ENCODE data around the gene NPW.

The NPW gene

GRCh38 chr16:2053897-2054296 lies 34.3 kb downstream of the NPW start:
- no peak for DNase-seq (ENCODE audit: low read depth)

GRCh38 chr16:2054543-2055245 lies 35.1 kb downstream of the NPW start:
- no peak for DNase-seq (ENCODE audit: low read depth)

- DNase-seq (ENCODE audit: low read depth): no peak
These were observed 36.5 kb downstream of the NPW start for GRCh38 chr16:2056077-2056476.

GRCh38 chr16:2056681-2057407 lies 37.3 kb downstream of the NPW start:
- no peak for DNase-seq (ENCODE audit: low read depth)

- DNase-seq (ENCODE audit: low read depth): no peak
These were observed 37.9 kb downstream of the NPW start for GRCh38 chr16:2057438-2057837.

- DNase-seq (ENCODE audit: low read depth): no peak
These were observed 38.8 kb downstream of the NPW start for GRCh38 chr16:2058420-2058819.

GRCh38 chr16:2058872-2059271 lies 39.3 kb downstream of the NPW start:
- DNase-seq (ENCODE audit: low read depth): no peak

- no peak for DNase-seq (ENCODE audit: low read depth)
These were observed 40.8 kb downstream of the NPW start for GRCh38 chr16:2060346-2060745.

GRCh38 chr16:2061023-2061422 lies 41.4 kb downstream of the NPW start:
- no peak for DNase-seq (ENCODE audit: low read depth)

- no peak for DNase-seq (ENCODE audit: low read depth)
These were observed 41.9 kb downstream of the NPW start for GRCh38 chr16:2061526-2061925.

GRCh38 chr16:2062801-2063200 lies 43.2 kb downstream of the NPW start:
- no peak for DNase-seq (ENCODE audit: low read depth)

GRCh38 chr16:2063861-2064260 lies 44.3 kb downstream of the NPW start:
- DNase-seq (ENCODE audit: low read depth): no peak

- DNase-seq (ENCODE audit: low read depth): no peak
These were observed 44.9 kb downstream of the NPW start for GRCh38 chr16:2064368-2064945.

GRCh38 chr16:2066139-2066538 lies 46.6 kb downstream of the NPW start:
- no peak for DNase-seq (ENCODE audit: low read depth)
